ENCODE results near the gene CFAP20DC. TPM values are rescaled to one million over a fixed set of nuclear protein-coding genes. Genes with fewer than 3 reads are reported as not detected.

CFAP20DC gene
- total RNA-seq, 1 experiment from 2014 or later, result 4.5 TPM

DNA sequence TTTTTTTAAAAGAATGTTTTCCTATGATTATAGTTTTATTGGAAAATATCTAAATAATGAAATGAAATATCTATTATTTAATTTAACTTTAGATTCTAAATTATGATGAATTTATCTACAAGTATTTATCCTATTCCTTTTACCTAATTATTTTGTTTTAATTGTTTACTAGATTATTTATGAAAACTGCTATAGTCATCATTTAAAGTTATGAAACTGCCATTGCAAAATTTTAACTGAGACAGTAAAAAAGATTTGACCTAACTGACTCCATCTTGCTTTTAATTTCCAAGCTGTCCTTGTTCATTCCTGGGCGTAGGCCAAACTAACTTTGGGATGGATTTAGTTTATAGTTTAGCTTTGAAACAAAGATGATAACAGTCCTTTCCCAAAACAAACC lies 357.3 kb downstream of the CFAP20DC start:
- Histone ChIP-seq H3K23ac (ENCODE audit: insufficient read length, low read depth, low read length) (no peak overlapping the region), H2AFZ (ENCODE audit: low read length) (no peak overlapping the region), H4K5ac (ENCODE audit: insufficient read length, low read depth, low read length) (no peak overlapping the region), H3K27me3 (ENCODE audit: insufficient read depth, low read length) (no peaks in the 10 kb centered on the region), H3K9me3 (ENCODE audit: control insufficient read depth, low read depth, low read length) (peaks cover 39% of the 10 kb centered on the region), H3K4me1 (ENCODE audit: insufficient read depth, low read length) (no peaks in the 10 kb centered on the region), H2BK12ac (ENCODE audit: insufficient read length, low read depth, low read length) (no peak overlapping the region), H4K20me1 (ENCODE audit: control insufficient read depth, insufficient read depth, insufficient read length) (no peaks in the 10 kb centered on the region), H3K79me1 (ENCODE audit: insufficient read depth, low read depth, low read length, poor library complexity, severe bottlenecking) (no peaks in the 10 kb centered on the region), H3K4me2 (ENCODE audit: insufficient read depth, insufficient read length, low read length) (no peak overlapping the region), H2BK120ac (ENCODE audit: low read depth, low read length, poor library complexity, severe bottlenecking) (no peak overlapping the region), H2BK5ac (ENCODE audit: insufficient read length, low read length) (no peak overlapping the region), H3K14ac (ENCODE audit: insufficient read depth, low read length) (no peak overlapping the region), H4K91ac (ENCODE audit: insufficient read length, low read depth, low read length) (no peak overlapping the region), H2BK15ac (ENCODE audit: low read depth, low read length) (no peak overlapping the region), H4K8ac (replicated peaks; ENCODE audit: insufficient read length, low read depth, low read length) (no peak overlapping the region), H3K56ac (ENCODE audit: insufficient read length, low read depth, low read length) (no peak overlapping the region), H3K18ac (ENCODE audit: insufficient read length, low read depth, low read length) (no peak overlapping the region), H3K4ac (ENCODE audit: low read depth, low read length) (no peak overlapping the region), H3K79me2 (ENCODE audit: insufficient read depth, low read length) (no peaks in the 10 kb centered on the region), H2BK20ac (ENCODE audit: low read depth, low read length, poor library complexity, severe bottlenecking) (no peak overlapping the region), H3K23me2 (ENCODE audit: insufficient read length, low read depth, low read length, poor library complexity, severe bottlenecking) (no peaks in the 10 kb centered on the region), H3K9ac (ENCODE audit: extremely low read depth, insufficient read length, low read length) (no peak overlapping the region), H3T11ph (ENCODE audit: low read length) (no peak overlapping the region), H2AK5ac (ENCODE audit: insufficient read length, low read length) (no peak overlapping the region), H3K27ac (ENCODE audit: insufficient read length, low read depth, low read length) (no peak overlapping the region)
- H3K27ac Mint-ChIP-seq, result no peak overlapping the region
- peaks cover 8% of the 10 kb centered on the region for H3K27me3 Mint-ChIP-seq (ENCODE audit: low read depth)
- TF ChIP-seq, protein P1, sequence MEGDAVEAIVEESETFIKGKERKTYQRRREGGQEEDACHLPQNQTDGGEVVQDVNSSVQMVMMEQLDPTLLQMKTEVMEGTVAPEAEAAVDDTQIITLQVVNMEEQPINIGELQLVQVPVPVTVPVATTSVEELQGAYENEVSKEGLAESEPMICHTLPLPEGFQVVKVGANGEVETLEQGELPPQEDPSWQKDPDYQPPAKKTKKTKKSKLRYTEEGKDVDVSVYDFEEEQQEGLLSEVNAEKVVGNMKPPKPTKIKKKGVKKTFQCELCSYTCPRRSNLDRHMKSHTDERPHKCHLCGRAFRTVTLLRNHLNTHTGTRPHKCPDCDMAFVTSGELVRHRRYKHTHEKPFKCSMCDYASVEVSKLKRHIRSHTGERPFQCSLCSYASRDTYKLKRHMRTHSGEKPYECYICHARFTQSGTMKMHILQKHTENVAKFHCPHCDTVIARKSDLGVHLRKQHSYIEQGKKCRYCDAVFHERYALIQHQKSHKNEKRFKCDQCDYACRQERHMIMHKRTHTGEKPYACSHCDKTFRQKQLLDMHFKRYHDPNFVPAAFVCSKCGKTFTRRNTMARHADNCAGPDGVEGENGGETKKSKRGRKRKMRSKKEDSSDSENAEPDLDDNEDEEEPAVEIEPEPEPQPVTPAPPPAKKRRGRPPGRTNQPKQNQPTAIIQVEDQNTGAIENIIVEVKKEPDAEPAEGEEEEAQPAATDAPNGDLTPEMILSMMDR (conservative IDR thresholded peaks at IDR 0.05), result no peak
- DNase-seq, result no peak
- H3K4me3 Mint-ChIP-seq, result no peak overlapping the region
- peaks cover 4 to 41% (median 29%) of the 10 kb centered on the region in 3 experiments; a peak in 6 of 7 replicates for H3K36me3 Mint-ChIP-seq (ENCODE audit: insufficient read depth in 1 of 3, low read depth in 3 of 3)
- WGBS (ENCODE audit: extremely low coverage, insufficient read length, low lambda C conversion rate), result no CpG with 5 or more reads among the region's 1 CpG
- H3K9me3 Mint-ChIP-seq, result peaks cover 59 to 60% of the 10 kb centered on the region in 2 experiments
- no peaks in the 10 kb centered on the region for H3K4me1 Mint-ChIP-seq
